Mammary epithelial cell (primary cell): ENCODE data around the gene TMEM116.
"Not testable (repeated sequence)": the region's sequence is repeated elsewhere in the genome, so short reads cannot be mapped to it uniquely, and the experiment has no call there.

Experiments
- EZH2 ChIP-seq: IDR thresholded peaks from 2 replicates; pipeline ENCODE4 v1.6.1; 2012; ENCODE audit warnings: low read length, inconsistent platforms, borderline replicate concordance
- TF ChIP-seq, protein P1 (sequence below), 2 donors: IDR thresholded peaks in 1 of 2; conservative IDR thresholded peaks in 1 of 2; 2 replicates each; pipeline ENCODE4 v1.5.1; 2011 to 2012; ENCODE audit warnings: inconsistent platforms in 2 of 2, low read length in 2 of 2, mild to moderate bottlenecking in 2 of 2, control low read depth in 1 of 2, low read depth in 1 of 2; ENCODE audit not compliant: insufficient read depth in 1 of 2; ENCODE audit errors: extremely low read depth in 1 of 2

DNA sequence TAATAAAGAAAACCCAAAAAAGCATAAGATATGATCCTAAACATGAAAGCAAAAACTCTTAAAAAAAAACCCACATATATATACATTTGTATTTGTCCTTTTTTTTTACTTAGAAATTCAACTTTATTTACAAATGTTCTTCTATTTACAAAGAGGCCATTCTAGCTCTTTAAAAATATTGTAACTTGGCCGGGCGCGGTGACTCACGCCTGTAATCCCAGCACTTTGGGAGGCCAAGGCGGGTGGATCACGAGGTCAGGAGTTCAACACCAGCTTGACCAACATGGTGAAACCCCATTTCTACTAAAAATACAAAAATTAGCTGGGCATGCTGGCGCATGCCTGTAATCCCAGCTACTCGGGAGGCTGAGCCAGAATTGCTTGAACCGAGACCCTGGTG lies 13.8 kb downstream of the TMEM116 start:
- TF ChIP-seq EZH2, result not testable (repeated sequence)
- TF ChIP-seq, protein P1, sequence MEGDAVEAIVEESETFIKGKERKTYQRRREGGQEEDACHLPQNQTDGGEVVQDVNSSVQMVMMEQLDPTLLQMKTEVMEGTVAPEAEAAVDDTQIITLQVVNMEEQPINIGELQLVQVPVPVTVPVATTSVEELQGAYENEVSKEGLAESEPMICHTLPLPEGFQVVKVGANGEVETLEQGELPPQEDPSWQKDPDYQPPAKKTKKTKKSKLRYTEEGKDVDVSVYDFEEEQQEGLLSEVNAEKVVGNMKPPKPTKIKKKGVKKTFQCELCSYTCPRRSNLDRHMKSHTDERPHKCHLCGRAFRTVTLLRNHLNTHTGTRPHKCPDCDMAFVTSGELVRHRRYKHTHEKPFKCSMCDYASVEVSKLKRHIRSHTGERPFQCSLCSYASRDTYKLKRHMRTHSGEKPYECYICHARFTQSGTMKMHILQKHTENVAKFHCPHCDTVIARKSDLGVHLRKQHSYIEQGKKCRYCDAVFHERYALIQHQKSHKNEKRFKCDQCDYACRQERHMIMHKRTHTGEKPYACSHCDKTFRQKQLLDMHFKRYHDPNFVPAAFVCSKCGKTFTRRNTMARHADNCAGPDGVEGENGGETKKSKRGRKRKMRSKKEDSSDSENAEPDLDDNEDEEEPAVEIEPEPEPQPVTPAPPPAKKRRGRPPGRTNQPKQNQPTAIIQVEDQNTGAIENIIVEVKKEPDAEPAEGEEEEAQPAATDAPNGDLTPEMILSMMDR (conservative IDR thresholded peaks at IDR 0.05 in 1 of 2, IDR thresholded peaks at IDR 0.05 in 1 of 2; ENCODE audit: extremely low read depth in 1 of 2, insufficient read depth in 1 of 2, low read depth in 1 of 2, low read length in 2 of 2), result not testable (repeated sequence)
